HG03378 (cell line): Measurements from ENCODE around the gene TCF7L1.
"Not testable (repeated sequence)": the region's sequence is repeated elsewhere in the genome, so short reads cannot be mapped to it uniquely, and the experiment has no call there.

Experiments
- ATAC-seq: cut with Tn5 transposase; IDR thresholded peaks from one replicate; pipeline ENCODE4 v1.9.1; 2021; ENCODE audit warnings: mild to moderate bottlenecking, moderate library complexity; ENCODE audit not compliant: unreplicated experiment

Gene TCF7L1

GRCh38 chr2:85181134-85181631 lies 48.0 kb downstream of the TCF7L1 start:
- ATAC-seq = no peak

DNA sequence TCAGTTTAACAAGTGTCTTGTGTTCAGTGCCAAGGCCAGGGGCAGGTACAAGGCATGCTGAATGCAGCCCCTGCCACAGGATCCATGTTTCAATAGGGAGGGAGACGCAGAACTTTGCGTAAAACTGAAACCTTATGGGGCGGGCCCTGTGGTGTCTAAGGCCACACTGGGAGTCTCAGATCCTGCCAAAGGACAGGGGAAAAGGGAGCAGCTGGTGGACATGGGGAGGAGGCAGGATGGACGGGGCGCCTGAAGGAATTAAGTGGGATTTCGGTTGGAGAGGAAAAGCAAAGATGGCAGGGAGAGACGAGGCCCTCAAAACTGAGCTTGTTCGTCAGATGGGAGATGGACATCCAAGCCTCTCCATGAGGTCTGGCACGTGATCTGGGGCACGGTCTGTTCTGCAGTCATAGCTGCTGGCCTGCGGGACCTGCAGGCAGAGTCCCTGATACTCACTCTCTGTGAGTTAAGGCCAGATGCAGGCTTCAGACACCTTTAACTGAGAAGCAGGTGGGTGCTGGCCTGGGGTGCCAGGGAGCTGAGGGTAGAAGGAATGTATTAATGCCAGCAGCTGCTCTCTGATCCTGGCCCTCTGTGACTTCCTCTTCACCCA lies 48.8 kb downstream of the TCF7L1 start:
- ATAC-seq = no peak

- no peak for ATAC-seq
These were observed 49.9 kb downstream of the TCF7L1 start for GRCh38 chr2:85183076-85183475.

- no peak for ATAC-seq
These were observed 50.3 kb downstream of the TCF7L1 start for GRCh38 chr2:85183479-85183878.

DNA sequence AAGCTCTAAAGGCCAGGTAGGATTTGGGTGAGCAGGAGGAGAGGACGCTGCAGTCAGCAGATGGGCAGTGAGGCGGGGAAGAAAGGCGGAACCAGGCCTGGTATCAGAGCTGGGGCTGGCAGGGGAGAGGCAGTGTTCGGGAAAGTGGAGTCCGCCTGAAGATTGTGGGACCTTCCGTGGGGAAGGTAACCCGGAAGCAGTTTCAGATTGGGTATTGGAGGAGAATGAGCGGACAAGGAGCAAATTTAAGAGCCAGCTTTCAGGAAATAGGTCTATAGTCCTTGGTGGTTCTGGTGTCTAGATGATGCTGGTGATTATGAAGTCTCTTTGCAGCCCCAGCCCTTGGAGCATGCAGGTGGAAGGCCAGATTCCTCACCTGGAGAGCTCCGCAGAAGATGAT lies 51.0 kb downstream of the TCF7L1 start:
- ATAC-seq = no peak

DNA sequence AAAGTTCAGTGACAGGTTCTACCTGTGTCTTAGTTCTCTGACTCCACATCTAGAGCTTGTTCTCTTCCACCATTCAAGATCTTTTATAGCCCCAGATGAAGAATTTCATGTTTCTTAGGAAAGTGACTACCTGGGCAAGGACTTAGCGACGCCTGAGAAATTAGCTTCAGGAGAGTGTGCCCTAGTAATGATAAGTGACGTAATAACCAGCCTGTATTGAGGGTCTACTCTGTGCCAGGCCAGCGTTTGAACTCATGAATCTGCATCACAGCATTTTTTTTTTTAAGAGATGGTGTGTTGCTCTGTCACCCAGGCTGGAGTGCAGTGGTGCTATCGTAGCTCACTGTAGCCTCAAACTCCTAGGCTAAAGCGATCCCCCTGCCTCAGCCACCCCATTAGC lies 51.8 kb downstream of the TCF7L1 start:
- ATAC-seq = no peak

- no peak for ATAC-seq
These were observed 52.3 kb downstream of the TCF7L1 start for GRCh38 chr2:85185431-85185940.

GRCh38 chr2:85187069-85187468 lies 53.9 kb downstream of the TCF7L1 start:
- no peak for ATAC-seq

GRCh38 chr2:85188852-85189251 lies 55.7 kb downstream of the TCF7L1 start:
- ATAC-seq = no peak

GRCh38 chr2:85189606-85190270 lies 56.5 kb downstream of the TCF7L1 start:
- no peak for ATAC-seq

- no peak for ATAC-seq
These were observed 58.0 kb downstream of the TCF7L1 start for GRCh38 chr2:85191157-85191556.

- no peak for ATAC-seq
These were observed 61.7 kb downstream of the TCF7L1 start for GRCh38 chr2:85194780-85195480.

GRCh38 chr2:85195956-85196355 lies 62.8 kb downstream of the TCF7L1 start:
- ATAC-seq = no peak

DNA sequence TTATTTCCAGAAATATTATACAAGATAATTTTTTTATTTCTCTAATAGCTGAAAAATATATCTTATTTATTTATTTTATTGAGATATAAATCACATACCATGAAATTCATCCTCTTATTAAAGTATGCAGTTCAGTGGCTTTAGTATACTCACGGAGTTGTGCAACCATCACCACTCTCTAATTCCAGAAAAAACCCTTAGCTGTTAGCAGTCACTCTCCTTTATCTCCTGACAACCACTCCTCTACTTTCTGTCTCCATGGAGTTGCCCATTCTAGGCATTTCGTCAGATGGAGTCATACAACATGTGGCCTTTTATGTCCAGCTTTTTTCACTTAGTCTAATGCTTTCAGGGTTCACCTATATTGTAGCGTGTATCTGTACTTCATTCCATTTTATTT lies 66.5 kb downstream of the TCF7L1 start:
- no peak for ATAC-seq

GRCh38 chr2:85209887-85210286 lies 76.7 kb downstream of the TCF7L1 start:
- no peak for ATAC-seq

GRCh38 chr2:85210511-85210910 lies 77.3 kb downstream of the TCF7L1 start:
- no peak for ATAC-seq

DNA sequence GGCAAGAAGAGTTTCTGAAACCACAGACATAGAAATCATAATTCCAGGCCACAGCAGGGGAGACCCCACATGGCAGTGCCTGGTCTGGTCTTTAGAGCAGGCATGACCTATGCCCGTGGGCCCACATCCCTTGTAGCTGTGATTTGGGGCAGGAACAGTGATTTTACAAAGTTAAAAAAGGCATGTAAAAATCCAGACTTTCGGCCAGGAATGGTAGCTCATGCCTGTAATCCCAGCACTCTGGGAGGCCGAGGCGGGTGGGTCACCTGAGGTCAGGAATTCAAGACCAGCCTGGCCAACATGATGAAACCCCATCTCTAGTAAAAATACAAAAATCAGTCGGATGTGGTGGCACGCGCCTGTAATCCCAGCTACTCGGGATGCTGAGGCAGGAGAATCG lies 78.4 kb downstream of the TCF7L1 start:
- not testable (repeated sequence) for ATAC-seq

DNA sequence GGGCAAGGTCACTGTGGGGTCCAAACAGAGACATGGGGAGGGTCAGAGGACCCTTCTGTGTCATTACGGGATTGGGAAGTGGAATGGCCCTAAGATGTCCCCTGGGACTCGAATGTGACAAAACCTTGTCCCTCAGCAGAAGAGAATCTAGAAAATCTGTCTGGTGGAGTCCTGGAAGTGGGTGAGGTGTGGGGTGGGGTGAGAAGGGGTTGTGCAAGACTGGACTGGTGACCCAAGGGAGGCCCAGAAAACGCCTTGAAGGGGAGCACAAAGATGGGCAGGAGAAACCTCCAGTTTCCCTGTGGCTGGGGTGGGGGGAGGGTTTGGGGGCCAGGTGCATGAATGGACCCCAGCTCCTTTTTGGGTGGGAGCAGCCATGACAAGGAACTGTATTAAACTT lies 79.6 kb downstream of the TCF7L1 start:
- no peak for ATAC-seq

DNA sequence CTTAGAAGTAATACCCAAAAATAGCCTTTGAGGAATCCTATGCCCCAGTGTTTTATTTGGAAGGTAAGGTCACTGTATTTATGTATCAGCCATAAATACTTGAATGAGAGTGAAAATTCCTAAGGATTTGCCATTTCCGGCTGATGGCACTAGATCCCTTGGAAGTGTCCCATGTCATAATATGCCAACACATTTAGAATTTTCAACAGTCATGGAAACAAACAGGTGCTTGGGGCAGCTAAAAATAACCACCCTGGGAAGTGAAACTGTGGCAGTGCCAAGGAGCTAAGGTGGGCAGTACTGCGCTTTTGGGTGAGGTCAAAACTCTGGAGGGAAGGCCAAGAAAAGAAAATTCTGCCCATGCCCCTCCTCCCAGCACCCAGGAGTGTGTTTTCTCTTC lies 80.2 kb downstream of the TCF7L1 start:
- no peak for ATAC-seq

DNA sequence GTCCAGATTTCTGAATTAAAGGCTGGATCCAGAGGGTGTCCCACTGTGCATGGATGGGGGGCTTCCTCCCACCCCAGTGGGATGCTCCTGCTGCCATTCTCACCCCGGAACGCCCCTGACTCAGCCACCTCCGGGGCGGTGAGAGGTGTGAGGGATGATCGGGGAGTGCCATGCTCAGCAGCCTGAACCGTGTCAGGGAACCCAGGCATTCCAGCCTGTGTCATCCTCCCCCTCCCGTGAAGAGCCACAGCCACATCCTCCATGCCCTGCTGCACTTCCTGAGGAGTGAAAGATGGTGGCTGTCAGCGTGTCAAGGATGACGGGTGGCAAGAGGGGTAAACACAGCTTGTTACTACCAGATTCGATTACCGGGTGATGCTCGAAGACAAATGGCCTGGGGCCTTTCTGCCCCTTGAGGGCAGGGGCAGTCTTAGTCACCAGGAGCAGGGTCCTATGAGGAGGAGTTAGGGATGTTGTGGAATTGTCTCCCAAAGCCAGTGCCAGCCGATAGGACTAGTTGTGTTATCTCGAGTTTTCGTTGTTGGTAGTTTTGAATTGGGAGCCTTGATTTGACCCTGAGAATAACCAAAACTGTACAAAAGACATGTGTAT lies 80.8 kb downstream of the TCF7L1 start:
- ATAC-seq = no peak

DNA sequence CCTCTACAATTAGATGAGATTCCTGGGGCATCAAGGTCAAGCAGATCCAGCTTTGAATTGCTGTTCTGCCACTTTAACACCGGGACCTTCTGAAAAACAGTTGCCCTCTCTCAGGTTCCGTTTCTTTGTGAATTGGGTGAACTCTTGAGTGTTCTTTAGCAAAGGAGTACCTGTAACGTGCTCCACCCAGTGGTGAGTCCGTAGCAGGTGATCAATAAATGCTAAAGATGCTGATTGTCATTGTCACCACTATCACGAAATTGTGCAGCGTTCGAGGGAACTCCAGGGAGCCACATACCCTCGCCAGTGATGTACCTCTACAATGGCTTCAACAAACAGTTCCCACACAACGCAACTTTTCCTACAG lies 81.9 kb downstream of the TCF7L1 start:
- no peak for ATAC-seq
